ENCODE results near the gene AHSP. TPM values are rescaled to one million over a fixed set of nuclear protein-coding genes. Genes with fewer than 3 reads are reported as not detected.
A peak's percentile ranks its signal among the peaks of the same experiment; 100 is the strongest.

AHSP gene
- total RNA-seq, result 1,000 to 10,000 TPM in 1 of 2 donors, not detected in 1; 1,651 TPM
- polyA plus RNA-seq, result under 1 TPM in 1 of 2 donors, not detected in 1; 0.48 TPM

GRCh38 chr16:31527734-31528274 is at the start of gene AHSP:
Gene AHSP (plus strand): TSS chr16:31527900. CDS start chr16:31528140, 240 bp downstream.
- no peak within 1 kb of the TSS for H3K4me3 ChIP-seq (ENCODE audit: low read depth in 1 of 3, low read length in 3 of 3)
- peaks cover 0 to 9% (median 2%) of the 10 kb centered on the region in 4 donors for H3K27me3 ChIP-seq (ENCODE audit: control insufficient read depth in 4 of 4, insufficient read depth in 4 of 4, low read length in 3 of 4)
- 47% methylated on average over 6 of the region's 6 CpGs for WGBS
- no peaks in the 10 kb centered on the region for H3K36me3 ChIP-seq (ENCODE audit: control insufficient read depth in 4 of 4, insufficient read depth in 3 of 4, low read depth in 1 of 4, low read length in 3 of 4)
- H3K4me1 ChIP-seq (ENCODE audit: control insufficient read depth in 4 of 4, insufficient read depth in 4 of 4, low read length in 3 of 4), result no peaks in the 10 kb centered on the region
- TF ChIP-seq HNF4A (conservative IDR thresholded peaks at IDR 0.05) (no peak), SP1 (IDR thresholded peaks at IDR 0.05) (no peak), RXRA (IDR thresholded peaks at IDR 0.05) (no peak)
- H3K9ac ChIP-seq (ENCODE audit: low read depth in 1 of 2, low read length in 2 of 2), result no peak within 1 kb of the TSS
- no peaks in the 10 kb centered on the region for H3K9me3 ChIP-seq (ENCODE audit: control insufficient read depth in 4 of 4, low read length in 3 of 4)
- no peak within 1 kb of the TSS for H3K27ac ChIP-seq (ENCODE audit: low read depth in 1 of 2, low read length in 2 of 2)
- DNase-seq (ENCODE audit: low spot score), result peak; percentile 79

GRCh38 chr16:31478956-31479355 is 48.7 kb upstream of the AHSP start:
- no peaks in the 10 kb centered on the region for H3K27me3 ChIP-seq (ENCODE audit: control insufficient read depth in 4 of 4, insufficient read depth in 4 of 4, low read length in 3 of 4)

More at GRCh38 chr16:31478956-31479355, 48.7 kb upstream of the AHSP start:
- Histone ChIP-seq H3K4me3 (ENCODE audit: low read depth in 1 of 3, low read length in 3 of 3) (no peak overlapping the region), H3K9me3 (ENCODE audit: control insufficient read depth in 4 of 4, low read length in 3 of 4) (no peaks in the 10 kb centered on the region), H3K9ac (ENCODE audit: low read depth in 1 of 2, low read length in 2 of 2) (no peak overlapping the region), H3K4me1 (ENCODE audit: control insufficient read depth in 4 of 4, insufficient read depth in 4 of 4, low read length in 3 of 4) (peaks cover 3 to 21% (median 14%) of the 10 kb centered on the region in 4 donors), H3K36me3 (ENCODE audit: control insufficient read depth in 4 of 4, insufficient read depth in 3 of 4, low read depth in 1 of 4, low read length in 3 of 4) (no peaks in the 10 kb centered on the region), H3K27ac (ENCODE audit: low read depth in 1 of 2, low read length in 2 of 2) (no peak overlapping the region)
- no peak for DNase-seq (ENCODE audit: low spot score)
- no peak for TF ChIP-seq HNF4G (IDR thresholded peaks at IDR 0.05)
- TF ChIP-seq MAX (IDR thresholded peaks at IDR 0.05), result no peak
- no peak for TF ChIP-seq ZBTB33 (IDR thresholded peaks at IDR 0.05)
- TF ChIP-seq REST (IDR thresholded peaks at IDR 0.05), result no peak
- no peak for TF ChIP-seq FOXA2 (IDR thresholded peaks at IDR 0.05)
- no peak for TF ChIP-seq YY1 (IDR thresholded peaks at IDR 0.05)
- no peak for TF ChIP-seq GABPA (IDR thresholded peaks at IDR 0.05 in 1 of 2, conservative IDR thresholded peaks at IDR 0.05 in 1 of 2)
- no peak for TF ChIP-seq SP1 (IDR thresholded peaks at IDR 0.05)
- TF ChIP-seq HNF4A (conservative IDR thresholded peaks at IDR 0.05), result no peak
- TF ChIP-seq JUND (IDR thresholded peaks at IDR 0.05), result no peak
- TF ChIP-seq EGR1 (IDR thresholded peaks at IDR 0.05; ENCODE audit: low read depth in 2 of 2), result no peak
- TF ChIP-seq RXRA (IDR thresholded peaks at IDR 0.05), result no peak
- TF ChIP-seq ATF3 (IDR thresholded peaks at IDR 0.05), result no peak
- no peak for TF ChIP-seq FOXA1 (IDR thresholded peaks at IDR 0.05)
- TF ChIP-seq TAF1 (conservative IDR thresholded peaks at IDR 0.05), result no peak
- TF ChIP-seq RAD21 (IDR thresholded peaks at IDR 0.05), result no peak
- 92% methylated on average over 3 of the region's 3 CpGs for WGBS
